GM18502 (cell line): Measurements from ENCODE around the gene WWTR1.

Source experiments
- ATAC-seq: cut with Tn5 transposase; IDR thresholded peaks from one replicate; pipeline ENCODE4 v1.9.1; 2021; ENCODE audit warnings: mild to moderate bottlenecking; ENCODE audit not compliant: unreplicated experiment, poor library complexity

WWTR1 gene

DNA sequence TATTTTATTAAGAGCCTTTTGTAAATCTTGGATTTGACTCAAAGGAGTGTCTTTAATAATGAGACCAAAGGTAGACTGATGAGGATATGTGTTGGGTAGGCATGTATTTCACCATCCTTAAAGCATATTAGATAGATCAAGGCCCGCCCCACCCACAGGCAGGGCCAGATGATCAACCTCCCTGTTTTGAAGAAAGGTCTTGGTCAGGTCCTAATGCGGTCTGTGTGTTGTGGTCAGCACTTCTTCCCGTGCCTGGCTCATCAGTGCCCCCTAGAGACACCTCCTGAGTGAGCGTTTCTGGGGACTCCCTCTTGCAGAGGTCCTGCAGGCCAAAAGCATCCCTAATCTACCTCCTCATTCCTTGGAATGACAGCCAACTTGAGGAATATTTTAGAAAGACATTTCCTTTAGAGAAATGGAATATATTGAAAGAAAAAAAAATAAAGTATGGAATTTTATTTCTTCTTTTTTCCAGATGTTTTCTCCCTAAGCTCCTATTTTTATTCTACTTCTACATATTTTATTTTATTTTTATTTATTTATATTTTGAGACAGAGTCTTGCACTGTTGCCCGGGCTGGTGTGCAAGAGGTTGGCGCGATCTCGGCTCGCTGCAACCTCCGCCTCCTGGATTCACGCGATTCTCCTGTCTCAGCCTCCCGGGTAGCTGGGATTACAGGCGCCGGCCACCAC is 177.4 kb downstream of the WWTR1 start:
- ATAC-seq = peak; percentile 95

GRCh38 chr3:149479621-149480325 is 178.1 kb downstream of the WWTR1 start:
- ATAC-seq = no peak

- no peak for ATAC-seq
These were observed 181.6 kb downstream of the WWTR1 start for GRCh38 chr3:149476225-149476624.

GRCh38 chr3:149475451-149476060 is 182.3 kb downstream of the WWTR1 start:
- no peak for ATAC-seq

- ATAC-seq = no peak
These were observed 183.5 kb downstream of the WWTR1 start, which contains the start of gene TM4SF4 for GRCh38 chr3:149474250-149474817. TSS of gene TM4SF4 (plus strand) at chr3:149474697. CDS start at chr3:149474878, 181 bp downstream.

DNA sequence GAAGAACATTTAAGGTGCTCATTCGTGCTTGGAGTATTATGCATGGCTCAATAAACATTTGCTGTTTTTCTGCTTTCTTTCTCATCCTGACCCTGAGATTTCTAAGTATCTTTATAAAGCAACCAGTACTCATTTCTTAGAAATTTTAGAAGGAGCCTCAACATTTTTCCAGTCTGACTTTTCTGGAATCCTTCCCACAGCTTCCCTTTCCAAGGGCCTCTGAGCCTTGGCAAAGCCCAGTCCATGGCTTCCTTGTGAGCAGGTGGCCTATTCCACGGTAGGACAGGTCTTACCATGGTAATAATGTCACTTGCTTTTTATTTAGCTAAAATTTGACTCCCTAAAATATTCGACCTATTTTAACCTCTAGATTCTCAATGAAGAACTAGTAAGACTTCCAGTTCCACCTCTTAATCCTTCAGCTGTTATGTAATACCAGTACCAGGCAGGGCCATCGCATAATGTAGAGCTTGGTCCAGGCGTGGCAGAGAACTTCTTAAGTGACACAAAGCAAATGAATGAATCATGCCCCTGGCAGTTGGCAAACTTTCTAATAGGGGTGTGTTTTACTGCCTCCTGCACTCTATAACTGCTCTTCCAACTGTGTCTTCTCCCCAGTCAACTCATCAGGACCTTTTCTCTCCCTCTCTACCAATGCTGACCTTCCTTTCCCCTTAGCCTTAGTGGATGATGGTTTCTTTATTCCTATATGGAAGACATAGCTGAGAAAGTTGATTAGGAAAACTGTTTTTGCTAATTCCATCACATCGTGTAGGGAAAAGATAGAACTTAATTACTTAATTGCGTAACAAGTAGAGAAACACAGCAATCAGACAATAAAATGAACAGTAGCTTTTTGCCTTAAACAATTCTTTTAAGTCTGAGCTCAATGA is 184.2 kb downstream of the WWTR1 start:
- ATAC-seq = no peak

DNA sequence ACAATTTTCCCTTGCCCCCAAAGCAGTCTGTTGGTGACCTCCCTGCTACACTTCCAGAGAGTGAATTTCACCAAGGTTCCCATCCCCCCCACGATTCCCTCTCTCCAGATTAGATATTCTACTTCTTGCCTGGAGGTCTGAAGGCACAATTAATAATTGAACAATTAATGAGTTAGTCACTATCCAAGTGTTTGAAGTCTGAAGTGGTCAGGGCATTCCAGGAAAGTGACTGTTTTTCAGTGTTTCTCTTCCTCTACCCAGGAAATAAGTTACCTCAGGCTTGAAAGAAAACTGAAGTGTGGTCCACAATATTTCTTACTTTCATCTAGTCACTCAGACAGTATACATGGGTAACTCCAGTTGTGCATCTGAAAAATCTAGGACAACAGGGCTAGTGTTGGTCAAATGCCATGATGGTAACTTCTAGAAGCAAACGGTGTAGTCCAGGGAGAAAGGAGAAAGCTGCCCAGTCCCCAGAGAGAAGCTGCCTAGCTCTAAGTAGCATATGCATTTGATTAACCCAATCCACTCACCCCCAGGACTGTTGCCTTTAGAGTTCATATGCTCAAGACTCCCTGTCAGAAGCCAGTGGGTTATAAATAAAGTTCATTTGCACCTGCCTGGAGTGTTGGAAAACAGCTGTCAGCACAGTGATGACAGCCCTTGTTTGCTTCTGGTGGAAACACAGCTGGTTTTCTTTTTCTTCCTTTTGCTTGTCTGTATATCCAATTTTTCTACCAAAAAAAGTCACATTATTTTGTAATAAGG is 185.6 kb downstream of the WWTR1 start:
- no peak for ATAC-seq

DNA sequence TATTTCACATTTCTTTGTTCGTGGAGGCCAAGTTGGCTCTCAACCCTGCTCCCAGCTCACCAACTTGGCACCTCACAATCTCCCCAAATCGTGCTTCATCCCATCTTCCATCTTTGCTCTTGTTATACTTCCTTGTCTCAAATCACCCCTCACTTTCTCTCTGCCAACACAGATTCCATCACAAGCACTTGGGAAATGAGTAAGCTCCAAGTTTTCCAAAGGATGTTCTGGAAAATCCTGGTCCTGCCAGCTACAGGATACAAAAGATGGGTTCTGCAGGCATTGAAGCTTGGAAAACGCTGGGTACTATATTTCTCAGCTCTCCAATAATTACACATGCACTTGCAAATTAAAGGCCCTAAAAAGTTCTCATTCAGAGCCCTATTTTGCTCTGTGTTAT is 187.4 kb downstream of the WWTR1 start:
- no peak for ATAC-seq

DNA sequence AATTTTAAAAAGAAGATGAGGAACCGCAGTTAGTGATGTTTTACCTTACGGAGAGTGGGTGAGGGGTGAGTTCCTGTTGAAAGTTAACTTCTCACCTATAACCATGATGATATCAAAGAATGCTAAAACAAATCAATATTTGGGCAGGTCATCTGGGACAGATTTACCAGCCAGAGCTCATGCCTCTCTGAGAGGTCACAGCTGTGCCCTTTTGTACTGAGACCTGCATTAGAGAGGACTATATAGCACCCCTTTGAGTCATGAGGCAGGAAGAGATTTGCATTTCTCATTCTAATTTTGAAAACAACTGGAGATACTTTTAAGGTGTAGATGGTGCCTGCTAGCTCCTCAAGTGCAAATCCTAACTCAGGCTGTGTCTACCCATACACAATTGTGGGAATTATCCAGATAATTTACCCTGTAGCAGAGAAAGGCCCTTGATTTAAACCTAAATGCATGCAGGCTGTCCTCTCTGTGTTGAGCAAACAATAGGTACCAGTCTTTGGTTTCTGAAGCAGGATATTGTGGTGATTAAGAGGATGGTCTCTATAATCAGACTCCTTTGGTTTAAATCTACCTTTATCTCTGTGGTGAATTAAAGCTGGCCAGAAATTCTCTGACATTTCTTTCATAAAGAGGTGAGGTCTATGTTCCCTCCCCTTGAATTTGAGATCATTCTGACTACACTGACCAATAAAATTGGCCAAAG is 189.2 kb downstream of the WWTR1 start:
- peak; percentile 95 for ATAC-seq
